Spleen (tissue), 7 donors: Measurements from ENCODE around the gene RFXAP.

ENCODE experiments used
- CTCF ChIP-seq, 11 experiments: fragments of 200-600 bp in 7 of 11; fragments of 450-650 bp in 4 of 11; sonication (generic) in 4 of 11; IDR thresholded peaks in 8 of 11; conservative IDR thresholded peaks in 3 of 11; 1 replicate in 7 of 11; 2 replicates in 4 of 11; pipeline versions ENCODE4 v1.4.0 to v1.8.0; 2016 to 2021; ENCODE audit warnings: antibody characterized with exemption in 11 of 11, inconsistent platforms in 4 of 11, mild to moderate bottlenecking in 1 of 11
- POLR2A ChIP-seq, 3 donors: fragments of 450-650 bp; IDR thresholded peaks; one replicate each; pipeline ENCODE4 v1.5.1; 2017; ENCODE audit warnings: antibody characterized with exemption in 3 of 3, mild to moderate bottlenecking in 1 of 3
- donor health status: DM: no; HTN: no; CAD: no; lungs with moderate emphysema.
- donor health status: DM: no; HTN: no; CAD: no.
- donor health status: DM: no; HTN: no; CAD: no.

DNA sequence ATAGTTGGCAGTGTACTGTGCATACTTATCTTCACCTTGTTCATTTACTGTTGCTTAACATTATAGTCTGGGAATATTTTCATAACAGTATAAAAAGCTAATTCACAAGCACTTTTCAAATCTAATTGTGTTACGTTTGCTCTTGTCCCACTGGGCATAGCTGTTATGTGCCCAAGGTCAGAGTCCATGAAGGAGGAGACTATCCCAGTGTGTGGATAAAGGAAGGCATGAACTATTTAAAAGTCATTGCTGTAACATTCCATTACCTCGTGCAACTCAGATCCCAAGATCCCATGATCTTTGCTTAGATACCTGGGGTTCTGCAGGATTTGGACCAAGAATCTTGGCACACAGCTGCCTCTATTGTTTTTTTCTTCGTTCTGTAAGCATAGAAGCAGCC is 35.1 kb upstream of the RFXAP start:
- TF ChIP-seq CTCF (IDR thresholded peaks at IDR 0.05 in 8 of 11, conservative IDR thresholded peaks at IDR 0.05 in 3 of 11): no peak
- no peak for TF ChIP-seq POLR2A (IDR thresholded peaks at IDR 0.05)
